KMS-11 (cell line): ENCODE measurements around the gene TXNDC5.
"Not testable (repeated sequence)": the region's sequence is repeated elsewhere in the genome, so short reads cannot be mapped to it uniquely, and the experiment has no call there.

Source experiments
- H2AFZ ChIP-seq: fragments of 200-600 bp; sonication (generic); 2 replicates; pipeline ENCODE4 v1.6.1; 2016; ENCODE audit warnings: antibody characterized with exemption, mixed run types, low read depth
- H3K27ac ChIP-seq: fragments of 200-600 bp; sonication (generic); 2 replicates; pipeline ENCODE4 v1.6.1; 2016; ENCODE audit warnings: mild to moderate bottlenecking, mixed run types
- H3K27me3 ChIP-seq: fragments of 200-600 bp; sonication (generic); 2 replicates; pipeline ENCODE4 v1.6.1; 2017; ENCODE audit warnings: mild to moderate bottlenecking, low read depth, mixed run types, moderate library complexity; ENCODE audit not compliant: insufficient read depth
- H3K36me3 ChIP-seq: fragments of 200-600 bp; sonication (generic); 2 replicates; pipeline ENCODE4 v1.6.1; 2017; ENCODE audit warnings: mild to moderate bottlenecking, mixed run types; ENCODE audit not compliant: insufficient read depth
- H3K4me1 ChIP-seq: fragments of 200-600 bp; sonication (generic); 2 replicates; pipeline ENCODE4 v1.6.1; 2016; ENCODE audit warnings: mild to moderate bottlenecking, low read depth, mixed run types; ENCODE audit not compliant: poor library complexity, severe bottlenecking
- H3K4me2 ChIP-seq: fragments of 200-600 bp; sonication (generic); 2 replicates; pipeline ENCODE4 v1.7.0; 2016; ENCODE audit warnings: mild to moderate bottlenecking, mixed run types
- H3K4me3 ChIP-seq: fragments of 200-600 bp; sonication (generic); IDR thresholded peaks from 2 replicates; pipeline ENCODE4 v1.6.1; 2017; ENCODE audit warnings: low read depth, low read length, mixed read lengths; ENCODE audit not compliant: insufficient read depth
- H3K79me2 ChIP-seq: fragments of 200-600 bp; sonication (generic); 2 replicates; pipeline ENCODE4 v1.6.1; 2016; ENCODE audit warnings: low read depth, mixed run types; ENCODE audit not compliant: insufficient read depth
- H3K9ac ChIP-seq: fragments of 200-600 bp; sonication (generic); 2 replicates; pipeline ENCODE4 v1.6.1; 2016; ENCODE audit warnings: mild to moderate bottlenecking, mixed run types
- H4K20me1 ChIP-seq: fragments of 200-600 bp; sonication (generic); 2 replicates; pipeline ENCODE4 v1.6.1; 2016; ENCODE audit warnings: mild to moderate bottlenecking, mixed run types; ENCODE audit not compliant: insufficient read depth
- TF ChIP-seq, protein P1 (sequence below): fragments of 200-600 bp; sonication (generic); conservative IDR thresholded peaks from 2 replicates; pipeline ENCODE4 v1.6.1; 2017; ENCODE audit warnings: low read depth, mild to moderate bottlenecking, antibody characterized with exemption, low read length, moderate library complexity, mixed read lengths

Gene TXNDC5

DNA sequence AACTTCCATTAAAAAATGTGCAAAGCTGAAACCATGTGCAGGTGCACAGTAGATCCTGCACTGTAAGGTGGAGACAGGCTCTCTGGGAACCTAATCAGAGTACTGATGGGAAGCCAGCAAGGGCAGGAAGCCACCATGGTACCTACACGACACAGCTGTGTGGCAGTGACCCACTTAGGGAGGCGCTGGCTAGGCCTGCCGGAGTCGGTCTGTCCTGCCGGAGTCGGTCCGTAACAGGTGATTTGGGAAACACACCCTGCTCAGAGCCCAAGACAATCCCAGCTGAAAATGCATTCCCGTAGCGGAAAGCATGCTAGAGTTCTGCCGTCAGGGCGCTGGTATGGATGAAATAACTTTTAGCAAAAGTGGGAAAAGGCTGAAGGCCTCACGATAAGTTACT, 17.2 kb downstream of the TXNDC5 start:
- peaks cover 89% of the 10 kb centered on the region for H3K4me1 ChIP-seq
- H3K4me3 ChIP-seq = no peak overlapping the region
- H2AFZ ChIP-seq = no peak overlapping the region
- H3K9ac ChIP-seq = no peak overlapping the region
- peaks cover 72% of the 10 kb centered on the region for H3K36me3 ChIP-seq
- peak overlapping the region; percentile 2; the same call in 1 of the 2 replicates for H3K4me2 ChIP-seq
- peaks cover 98% of the 10 kb centered on the region for H3K79me2 ChIP-seq
- TF ChIP-seq, protein P1, sequence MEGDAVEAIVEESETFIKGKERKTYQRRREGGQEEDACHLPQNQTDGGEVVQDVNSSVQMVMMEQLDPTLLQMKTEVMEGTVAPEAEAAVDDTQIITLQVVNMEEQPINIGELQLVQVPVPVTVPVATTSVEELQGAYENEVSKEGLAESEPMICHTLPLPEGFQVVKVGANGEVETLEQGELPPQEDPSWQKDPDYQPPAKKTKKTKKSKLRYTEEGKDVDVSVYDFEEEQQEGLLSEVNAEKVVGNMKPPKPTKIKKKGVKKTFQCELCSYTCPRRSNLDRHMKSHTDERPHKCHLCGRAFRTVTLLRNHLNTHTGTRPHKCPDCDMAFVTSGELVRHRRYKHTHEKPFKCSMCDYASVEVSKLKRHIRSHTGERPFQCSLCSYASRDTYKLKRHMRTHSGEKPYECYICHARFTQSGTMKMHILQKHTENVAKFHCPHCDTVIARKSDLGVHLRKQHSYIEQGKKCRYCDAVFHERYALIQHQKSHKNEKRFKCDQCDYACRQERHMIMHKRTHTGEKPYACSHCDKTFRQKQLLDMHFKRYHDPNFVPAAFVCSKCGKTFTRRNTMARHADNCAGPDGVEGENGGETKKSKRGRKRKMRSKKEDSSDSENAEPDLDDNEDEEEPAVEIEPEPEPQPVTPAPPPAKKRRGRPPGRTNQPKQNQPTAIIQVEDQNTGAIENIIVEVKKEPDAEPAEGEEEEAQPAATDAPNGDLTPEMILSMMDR = no peak
- H4K20me1 ChIP-seq = peaks cover 19% of the 10 kb centered on the region
- peak overlapping the region; percentile 91; the same call in 1 of the 2 replicates for H3K27ac ChIP-seq
- no peaks in the 10 kb centered on the region for H3K27me3 ChIP-seq

DNA sequence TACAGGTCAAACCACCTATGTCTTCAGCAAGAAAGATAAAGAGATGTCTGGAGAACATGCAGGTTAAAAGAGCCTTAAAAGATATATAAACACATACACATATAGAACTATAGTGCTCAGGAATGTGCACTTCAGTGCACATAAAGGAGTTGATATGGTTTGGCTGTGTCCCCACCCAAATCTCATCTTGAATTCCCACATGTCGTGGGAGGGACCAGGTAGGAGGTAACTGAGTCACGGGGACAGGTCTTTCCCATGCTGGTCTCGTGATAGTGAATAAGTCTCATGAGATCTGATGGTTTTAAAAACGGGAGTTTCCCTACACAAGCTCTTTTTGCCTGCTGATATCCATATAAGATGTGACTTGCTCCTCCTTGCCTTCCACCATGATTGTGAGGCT, 18.2 kb downstream of the TXNDC5 start:
- H2AFZ ChIP-seq, H3K27me3 ChIP-seq, H3K9ac ChIP-seq, H3K4me2 ChIP-seq, H3K4me3 ChIP-seq: not testable (repeated sequence)
- peak overlapping the region; percentile 91; the same call in 1 of the 2 replicates for H3K27ac ChIP-seq
- H4K20me1 ChIP-seq = peaks cover 25% of the 10 kb centered on the region
- peaks cover 98% of the 10 kb centered on the region for H3K79me2 ChIP-seq
- peaks cover 79% of the 10 kb centered on the region for H3K4me1 ChIP-seq
- peaks cover 81% of the 10 kb centered on the region for H3K36me3 ChIP-seq

DNA sequence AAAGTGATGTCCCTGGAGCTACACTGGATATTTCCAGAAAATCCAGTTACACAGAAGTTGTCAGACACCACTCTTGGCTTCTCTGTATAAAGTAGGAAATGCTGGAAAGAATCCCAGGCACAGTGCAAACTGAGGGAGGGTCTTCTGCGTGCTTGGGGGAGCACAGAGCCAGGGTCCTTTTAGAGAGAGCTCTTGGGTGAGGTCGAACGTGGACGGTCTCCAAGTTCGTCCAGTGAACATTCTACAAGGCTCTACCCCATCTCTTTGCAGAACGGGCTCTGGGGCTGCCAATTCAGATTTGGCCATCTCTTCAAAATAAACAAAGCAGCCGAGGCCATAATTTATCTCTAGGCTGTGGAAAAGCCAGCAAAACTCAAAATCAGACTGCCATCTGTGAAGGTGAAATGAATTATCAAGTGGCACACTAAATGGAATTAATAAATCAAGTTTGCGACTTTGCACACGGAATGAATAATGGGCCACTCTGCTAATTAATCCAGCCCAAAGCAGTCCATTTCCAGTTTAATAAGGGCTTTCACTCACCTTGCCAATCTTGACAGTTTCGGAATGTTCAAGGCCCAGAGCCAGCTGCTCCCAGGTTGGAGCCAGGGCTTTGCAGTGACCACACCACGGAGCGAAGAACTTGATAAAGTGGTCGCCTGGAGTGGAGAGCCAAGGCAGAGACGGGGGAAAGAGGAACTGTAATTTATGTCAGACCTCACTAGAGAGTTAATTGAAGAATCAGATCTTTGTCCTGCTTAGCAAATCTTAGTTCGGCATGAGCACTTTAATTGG, 19.3 kb downstream of the TXNDC5 start:
- peaks cover 73% of the 10 kb centered on the region for H3K36me3 ChIP-seq

DNA sequence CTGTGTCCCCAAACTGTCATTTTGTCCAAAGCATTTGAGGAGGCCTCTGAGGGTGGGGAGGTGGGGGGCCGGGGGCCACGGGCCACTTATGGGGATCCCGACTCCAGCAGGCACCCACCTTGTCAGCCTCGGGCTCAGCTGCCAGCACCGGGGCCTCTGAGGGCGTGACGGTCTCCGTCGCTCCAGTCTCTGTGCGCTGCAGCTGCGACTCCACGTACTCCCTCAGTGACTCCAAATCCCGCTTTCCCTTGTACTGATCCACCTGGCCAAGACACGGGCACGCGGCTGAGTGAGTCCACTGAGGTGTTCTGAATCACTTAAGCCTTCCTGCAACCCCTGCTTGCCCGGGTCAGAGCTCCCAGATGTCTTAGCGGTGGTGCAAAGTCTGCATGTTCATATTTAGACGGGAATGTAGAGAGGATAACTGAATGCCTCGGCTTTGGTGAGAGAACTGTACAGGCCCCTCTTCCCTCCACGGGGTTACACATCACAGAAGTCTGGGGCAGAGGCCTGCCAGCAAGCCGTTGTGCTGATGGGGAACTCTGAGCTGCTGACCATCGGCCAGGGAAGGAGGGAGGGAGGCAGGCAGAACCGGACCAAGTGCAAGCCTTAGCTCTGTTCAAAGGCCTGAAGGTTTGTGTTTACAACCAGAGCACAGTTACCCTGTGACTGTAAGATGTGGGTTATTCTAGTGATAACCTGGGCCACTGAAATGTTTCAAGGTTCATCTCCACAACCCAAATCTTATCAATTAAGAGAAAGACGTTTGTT, 21.8 kb downstream of the TXNDC5 start:
- Histone ChIP-seq H4K20me1 (peaks cover 25% of the 10 kb centered on the region), H3K79me2 (peaks cover 71% of the 10 kb centered on the region), H3K4me2 (no peak overlapping the region)

More for the DNA sequence above, 19.3 kb downstream of the TXNDC5 start:
- TF ChIP-seq, protein P1 = no peak
- Histone ChIP-seq H2AFZ (no peak overlapping the region), H3K9ac (no peak overlapping the region), H3K27ac (peak overlapping the region; percentile 19; the same call in 1 of the 2 replicates), H4K20me1 (peaks cover 28% of the 10 kb centered on the region), H3K4me3 (no peak overlapping the region), H3K27me3 (no peaks in the 10 kb centered on the region), H3K4me1 (peaks cover 68% of the 10 kb centered on the region), H3K4me2 (no peak overlapping the region), H3K79me2 (peaks cover 89% of the 10 kb centered on the region)

More for the DNA sequence above, 21.8 kb downstream of the TXNDC5 start:
- Histone ChIP-seq H3K4me1 (peaks cover 52% of the 10 kb centered on the region), H3K4me3 (no peak overlapping the region), H2AFZ (no peak overlapping the region), H3K27ac (peak overlapping the region; percentile 25; the same call in 1 of the 2 replicates), H3K36me3 (peaks cover 66% of the 10 kb centered on the region; the same call in 1 of the 2 replicates), H3K27me3 (no peaks in the 10 kb centered on the region), H3K9ac (no peak overlapping the region)
- TF ChIP-seq, protein P1 = no peak
